ENCODE results near the gene NOB1. TPM values are rescaled to one million over a fixed set of nuclear protein-coding genes. Genes with fewer than 3 reads are reported as not detected.
"Not testable (repeated sequence)": the region's sequence is repeated elsewhere in the genome, so short reads cannot be mapped to it uniquely, and the experiment has no call there.

NOB1 gene
- total RNA-seq, 1 donor = 22.4 TPM

DNA sequence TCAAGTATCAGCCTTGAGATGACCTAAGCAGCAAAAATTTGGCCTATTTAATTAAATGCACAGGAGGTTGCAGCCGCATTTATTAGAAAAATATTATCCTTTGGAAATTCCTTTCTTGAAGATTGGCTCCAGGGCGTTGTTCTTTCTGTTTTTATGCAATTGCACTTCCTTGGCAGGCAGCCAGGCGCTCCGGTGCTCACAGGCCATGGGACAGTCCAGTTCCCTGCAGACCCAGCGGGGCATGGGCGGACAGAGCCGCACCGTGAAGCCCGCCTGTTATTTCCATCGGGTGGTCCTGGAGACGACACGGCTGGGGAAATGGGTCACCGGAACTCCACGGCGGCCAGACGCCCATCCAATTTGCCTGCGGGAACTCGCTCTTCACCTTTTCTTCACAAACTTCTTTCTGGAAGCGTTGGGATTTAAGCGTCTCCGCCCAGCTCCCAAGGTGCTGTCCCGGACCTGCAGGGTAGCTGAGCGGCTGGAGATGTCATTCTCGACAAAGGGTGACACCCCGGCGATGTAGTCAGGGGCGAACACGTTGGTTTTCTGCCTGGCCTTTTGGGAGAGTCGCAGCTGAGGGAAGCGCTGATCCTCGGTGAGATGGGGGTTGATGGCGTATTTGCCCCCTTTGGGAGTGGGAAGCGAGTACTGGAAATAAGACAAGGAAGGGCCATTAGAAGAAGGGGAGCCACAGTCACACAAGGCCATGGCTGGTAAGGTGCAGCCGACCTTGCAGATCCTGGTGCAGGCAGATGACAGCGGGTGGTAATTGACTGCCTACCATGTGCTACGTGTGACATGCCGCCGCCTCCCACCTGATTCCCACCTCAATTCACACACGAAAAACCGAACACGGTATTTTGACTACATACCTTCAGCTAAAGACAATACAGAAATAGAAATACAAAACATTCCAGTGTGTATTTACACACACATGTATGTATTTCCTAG, 12.5 kb downstream of the NOB1 start:
- Histone ChIP-seq H3K27me3 (ENCODE audit: insufficient read depth, low read length) (no peaks in the 10 kb centered on the region), H3K4me1 (ENCODE audit: insufficient read depth, low read length) (no peaks in the 10 kb centered on the region), H3K4me3 (ENCODE audit: low read length) (no peak overlapping the region), H3K9me3 (ENCODE audit: low read depth, low read length) (no peaks in the 10 kb centered on the region)

DNA sequence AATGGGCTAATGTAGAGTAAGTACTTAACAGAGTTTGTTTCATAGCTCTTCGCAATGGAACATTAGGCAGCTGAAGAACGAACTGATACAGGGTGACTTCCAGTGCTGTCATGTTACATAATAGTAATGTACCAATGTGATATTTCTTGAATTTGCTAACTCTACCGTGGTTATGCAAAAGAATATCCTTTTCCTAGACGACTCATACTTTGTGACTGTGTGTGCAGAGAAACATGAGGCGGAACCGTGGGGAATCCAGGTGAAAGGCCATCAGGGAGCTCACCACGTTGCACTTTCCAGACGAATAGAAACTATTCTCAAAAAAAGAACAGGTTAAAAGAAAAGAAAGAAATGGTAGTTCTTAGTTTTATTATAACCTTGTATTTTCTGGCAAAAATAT, 13.2 kb downstream of the NOB1 start:
- Histone ChIP-seq H3K9me3 (ENCODE audit: low read depth, low read length) (no peaks in the 10 kb centered on the region), H3K4me3 (ENCODE audit: low read length) (no peak overlapping the region), H3K4me1 (ENCODE audit: insufficient read depth, low read length) (no peaks in the 10 kb centered on the region), H3K27me3 (ENCODE audit: insufficient read depth, low read length) (no peaks in the 10 kb centered on the region)

DNA sequence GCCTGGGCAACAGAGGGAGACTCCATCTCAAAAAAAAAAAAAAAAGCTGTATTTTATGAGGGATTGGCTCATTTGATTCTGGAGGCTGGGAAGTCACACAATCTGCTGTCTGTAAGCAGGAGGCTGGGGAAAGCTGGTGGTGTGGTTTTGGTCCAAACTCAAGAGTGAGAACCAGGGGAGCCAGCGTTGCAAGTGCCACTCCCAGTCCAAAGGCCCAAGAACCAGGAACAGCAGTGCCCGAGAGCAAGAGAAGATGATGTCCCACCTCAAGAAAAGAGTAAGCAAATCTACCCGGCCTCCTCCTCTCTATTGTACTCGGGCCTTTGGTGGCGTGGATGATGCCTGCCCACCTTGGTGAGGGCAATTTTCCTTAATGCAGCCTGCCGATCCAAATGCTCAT, 22.6 kb downstream of the NOB1 start:
- H3K9me3 ChIP-seq (ENCODE audit: low read depth, low read length) = no peaks in the 10 kb centered on the region
- no peak overlapping the region for H3K4me3 ChIP-seq (ENCODE audit: low read length)
- H3K4me1 ChIP-seq (ENCODE audit: insufficient read depth, low read length) = peaks cover 5% of the 10 kb centered on the region
- no peaks in the 10 kb centered on the region for H3K27me3 ChIP-seq (ENCODE audit: insufficient read depth, low read length)

DNA sequence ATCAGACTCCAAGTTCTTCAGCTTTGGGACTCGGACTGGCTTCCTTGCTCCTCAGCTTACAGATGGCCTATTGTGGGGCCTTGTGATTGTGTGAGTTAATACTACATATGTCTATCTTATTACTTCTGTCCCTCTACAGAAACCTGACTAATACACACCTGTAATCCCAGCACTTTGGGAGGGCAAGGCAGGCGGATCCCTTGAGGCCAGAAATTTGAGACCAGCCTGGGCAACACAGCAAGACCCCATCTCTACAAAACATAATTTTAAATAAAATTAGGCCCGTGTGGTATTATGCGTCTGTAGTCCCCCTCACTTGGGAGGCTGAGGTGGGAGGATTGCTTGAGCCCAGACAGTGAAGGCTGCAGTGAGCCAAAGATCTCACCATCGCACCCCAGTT, 23.4 kb downstream of the NOB1 start:
- peaks cover 13% of the 10 kb centered on the region for H3K4me1 ChIP-seq (ENCODE audit: insufficient read depth, low read length)
- not testable (repeated sequence) for H3K27me3 ChIP-seq (ENCODE audit: insufficient read depth, low read length); H3K9me3 ChIP-seq (ENCODE audit: low read depth, low read length); H3K4me3 ChIP-seq (ENCODE audit: low read length)

DNA sequence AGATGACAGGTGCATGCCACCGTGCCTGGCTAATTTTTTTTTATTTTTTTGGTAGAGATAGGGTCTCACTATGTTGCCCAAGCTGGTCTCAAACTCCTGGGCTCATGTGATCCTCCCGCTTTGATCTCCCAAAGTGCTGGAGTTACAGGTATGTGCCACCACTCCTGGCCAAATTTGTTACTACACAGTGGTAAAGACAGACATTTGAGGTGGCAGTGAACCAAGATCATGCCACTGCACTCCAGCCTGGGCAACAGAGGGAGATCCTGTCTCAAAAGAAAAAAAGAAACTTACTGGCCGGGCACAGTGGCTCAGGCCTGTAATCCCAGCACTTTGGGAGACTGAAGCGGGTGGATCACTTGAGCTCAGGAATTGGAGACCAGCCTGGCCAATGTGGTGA, 25.7 kb downstream of the NOB1 start:
- not testable (repeated sequence) for H3K4me3 ChIP-seq (ENCODE audit: low read length); H3K9me3 ChIP-seq (ENCODE audit: low read depth, low read length); H3K27me3 ChIP-seq (ENCODE audit: insufficient read depth, low read length)
- peaks cover 30% of the 10 kb centered on the region for H3K4me1 ChIP-seq (ENCODE audit: insufficient read depth, low read length)

DNA sequence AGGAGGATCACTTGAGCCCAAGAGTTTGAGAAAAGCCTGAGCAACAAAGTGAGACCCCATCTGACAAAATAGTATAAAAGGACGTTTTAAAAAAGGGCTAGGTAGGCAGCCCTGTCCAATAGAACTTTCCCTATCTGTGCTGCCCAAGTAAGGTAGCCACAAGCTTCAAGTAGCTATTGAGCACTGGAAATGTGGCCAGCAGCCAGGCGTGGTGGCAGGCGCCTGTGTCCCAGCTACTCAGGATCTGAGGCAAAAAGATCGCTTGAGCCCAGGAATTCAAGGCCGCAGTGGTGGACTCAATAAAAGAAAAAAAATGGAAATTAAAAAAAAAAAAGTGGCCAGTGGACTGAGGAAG, 26.8 kb downstream of the NOB1 start:
- no peaks in the 10 kb centered on the region for H3K27me3 ChIP-seq (ENCODE audit: insufficient read depth, low read length)
- peaks cover 30% of the 10 kb centered on the region for H3K4me1 ChIP-seq (ENCODE audit: insufficient read depth, low read length)
- no peak overlapping the region for H3K4me3 ChIP-seq (ENCODE audit: low read length)
- no peaks in the 10 kb centered on the region for H3K9me3 ChIP-seq (ENCODE audit: low read depth, low read length)

DNA sequence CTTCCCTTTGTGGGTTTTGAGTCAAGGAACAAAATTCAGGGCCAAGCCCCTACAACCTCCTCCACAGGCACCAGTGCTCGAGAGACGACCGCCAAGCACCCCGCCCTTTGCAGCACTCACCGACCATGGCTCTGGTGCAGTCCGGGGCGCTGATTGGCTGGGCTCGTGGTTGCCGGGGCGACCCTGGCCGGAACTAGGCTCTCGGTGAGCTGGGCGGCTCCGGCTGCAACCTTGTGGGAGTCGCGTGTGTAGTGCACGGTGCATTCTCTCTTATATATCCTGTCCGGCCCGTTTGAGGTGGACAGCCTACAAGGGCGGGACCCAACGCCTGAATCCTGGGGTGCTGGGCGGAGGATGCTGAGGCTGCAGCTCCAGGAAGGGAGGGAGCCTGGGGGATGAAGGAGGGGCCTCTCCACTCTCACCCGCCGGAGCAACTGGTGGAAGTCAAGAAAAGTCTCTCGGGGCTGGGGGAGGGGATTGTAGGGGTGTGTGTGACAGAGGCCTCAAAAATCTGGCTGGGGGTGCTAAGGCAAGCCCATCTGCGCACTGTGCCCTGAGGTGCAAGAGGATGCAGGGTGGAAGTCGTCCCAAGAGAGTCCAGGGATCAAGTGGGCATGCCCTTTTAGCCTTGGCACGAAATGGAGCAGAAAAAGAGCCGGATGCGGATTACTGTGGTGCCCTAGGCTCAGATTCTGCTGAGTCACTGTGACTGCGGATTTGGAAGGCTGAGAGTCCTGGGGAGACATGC, 28.2 kb downstream of the NOB1 start, which contains the start of gene NQO1:
Gene NQO1, minus strand, starts transcription at position 248 of the 748 bp plus-strand sequence. Its CDS starts 121 bp downstream, at position 127.
- Histone ChIP-seq H3K4me3 (ENCODE audit: low read length) (peak within 1 kb of the TSS; percentile 48), H3K27me3 (ENCODE audit: insufficient read depth, low read length) (no peaks in the 10 kb centered on the region), H3K9me3 (ENCODE audit: low read depth, low read length) (no peaks in the 10 kb centered on the region), H3K4me1 (ENCODE audit: insufficient read depth, low read length) (peaks cover 30% of the 10 kb centered on the region)

DNA sequence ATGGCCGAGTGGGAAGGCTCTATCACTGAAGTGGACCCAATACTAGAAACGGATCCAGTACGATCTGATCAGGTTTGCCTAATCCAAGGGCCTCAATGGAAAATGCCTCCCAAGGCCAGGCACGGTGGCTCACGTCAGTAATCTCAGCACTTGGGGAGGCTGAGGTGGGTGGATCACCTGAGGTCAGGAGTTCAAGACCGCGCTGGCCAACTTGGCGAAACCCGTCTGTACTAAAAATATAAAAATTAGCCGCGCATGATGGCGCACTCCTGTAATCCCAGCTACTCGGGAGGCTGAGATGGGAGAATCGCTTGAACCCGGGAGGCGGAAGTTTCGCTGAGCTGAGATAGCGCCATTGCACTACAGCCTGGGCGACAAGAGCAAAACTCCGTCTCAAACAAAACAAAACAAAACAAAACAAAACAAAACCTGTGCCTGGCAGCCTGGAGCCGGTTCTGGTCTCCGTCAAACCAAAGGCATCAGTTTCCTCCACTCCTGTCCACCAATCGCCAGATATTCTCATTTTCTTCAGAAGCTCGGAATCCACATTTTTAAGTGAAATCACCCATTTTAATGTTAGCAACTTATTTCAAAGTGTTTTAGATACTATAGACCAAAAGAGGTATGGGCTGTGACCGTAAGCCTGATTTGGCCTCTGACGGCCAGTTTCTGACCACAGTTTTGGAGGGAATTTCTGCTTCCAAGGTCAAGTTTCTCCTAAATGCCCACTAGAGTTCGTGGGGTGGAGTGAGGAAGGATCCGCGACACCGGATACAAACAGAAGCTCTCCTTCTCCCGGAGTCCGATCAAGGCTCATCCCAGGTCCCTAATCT, 29.0 kb downstream of the NOB1 start:
- H3K4me1 ChIP-seq (ENCODE audit: insufficient read depth, low read length) = peaks cover 30% of the 10 kb centered on the region
- H3K27me3 ChIP-seq (ENCODE audit: insufficient read depth, low read length) = no peaks in the 10 kb centered on the region
- no peaks in the 10 kb centered on the region for H3K9me3 ChIP-seq (ENCODE audit: low read depth, low read length)
- peak overlapping the region; percentile 48 for H3K4me3 ChIP-seq (ENCODE audit: low read length)

DNA sequence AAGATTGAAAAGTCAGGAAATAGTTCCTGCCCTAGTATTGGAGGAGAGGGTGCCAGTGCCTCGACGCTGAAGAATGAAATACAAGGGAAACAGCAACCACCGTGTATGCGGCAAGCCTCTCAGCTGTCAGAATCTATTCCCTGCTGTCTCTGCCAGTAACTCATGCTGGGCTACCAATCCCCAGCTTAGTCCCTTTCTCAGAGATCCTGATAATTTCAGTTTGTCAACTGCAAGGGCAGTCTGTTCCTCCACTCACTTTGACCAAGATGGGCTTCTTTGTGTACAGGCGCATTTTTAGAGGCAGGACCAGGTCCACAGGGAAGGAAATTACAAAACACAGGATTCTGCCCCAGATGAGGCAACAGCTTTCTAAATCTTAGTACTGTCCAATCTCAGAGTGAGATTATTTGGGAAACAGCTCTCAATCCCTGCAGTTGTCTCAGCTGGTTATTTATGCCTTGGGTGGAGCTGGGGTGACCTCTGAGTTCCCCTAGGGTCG, 29.7 kb downstream of the NOB1 start:
- Histone ChIP-seq H3K9me3 (ENCODE audit: low read depth, low read length) (no peaks in the 10 kb centered on the region), H3K27me3 (ENCODE audit: insufficient read depth, low read length) (no peaks in the 10 kb centered on the region), H3K4me3 (ENCODE audit: low read length) (no peak overlapping the region), H3K4me1 (ENCODE audit: insufficient read depth, low read length) (peaks cover 30% of the 10 kb centered on the region)

DNA sequence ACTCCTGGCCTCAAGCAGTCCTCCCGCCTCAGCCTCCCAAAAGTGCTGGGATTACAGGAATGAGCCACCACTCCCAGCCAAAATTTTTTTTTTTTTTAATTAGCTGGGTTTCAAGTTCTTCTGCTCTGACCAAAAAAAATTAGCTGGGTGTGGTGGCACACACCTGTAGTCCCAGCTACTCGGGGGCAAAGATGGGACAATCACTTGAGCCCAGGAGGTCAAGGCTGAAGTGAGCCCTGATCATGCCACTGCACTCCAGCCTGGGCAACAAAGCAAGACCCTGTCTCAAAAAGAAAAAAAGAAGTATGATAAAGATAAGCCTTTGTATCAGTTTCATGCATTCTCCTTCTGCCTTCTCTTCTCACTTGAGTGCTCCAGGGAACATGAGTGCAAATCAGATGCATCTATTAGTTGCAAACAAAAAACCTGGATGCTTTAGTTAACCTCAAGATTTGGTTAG, 30.3 kb downstream of the NOB1 start:
- Histone ChIP-seq H3K27me3 (ENCODE audit: insufficient read depth, low read length) (no peaks in the 10 kb centered on the region), H3K4me1 (ENCODE audit: insufficient read depth, low read length) (peaks cover 30% of the 10 kb centered on the region), H3K9me3 (ENCODE audit: low read depth, low read length) (no peaks in the 10 kb centered on the region), H3K4me3 (ENCODE audit: low read length) (no peak overlapping the region)

DNA sequence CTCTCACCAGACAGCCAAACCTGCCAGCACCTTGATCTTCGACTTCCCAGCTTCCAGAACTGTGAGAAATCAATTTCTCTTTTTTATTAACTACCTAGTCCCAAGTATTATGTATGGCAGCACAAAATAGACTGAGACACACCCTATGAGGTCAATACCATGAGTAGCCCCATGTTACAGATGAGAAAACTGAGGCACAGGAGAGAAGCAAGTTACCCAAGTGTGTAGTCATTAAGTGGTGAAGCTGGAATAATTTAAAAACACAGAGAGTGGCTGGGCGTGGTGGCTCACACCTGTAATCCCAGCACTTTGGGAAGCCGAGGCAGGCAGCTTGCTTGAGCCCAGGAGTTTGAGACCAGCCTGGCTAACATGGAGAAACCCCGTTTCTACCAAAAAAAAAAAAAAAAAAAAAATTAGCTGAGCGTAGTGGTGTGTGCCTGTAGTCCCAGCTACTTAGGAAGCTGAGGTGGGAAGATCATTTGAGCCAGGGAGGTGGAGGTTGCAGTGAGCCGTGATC, 33.2 kb downstream of the NOB1 start:
- Histone ChIP-seq H3K4me1 (ENCODE audit: insufficient read depth, low read length) (peaks cover 20% of the 10 kb centered on the region), H3K27me3 (ENCODE audit: insufficient read depth, low read length) (no peaks in the 10 kb centered on the region), H3K9me3 (ENCODE audit: low read depth, low read length) (no peaks in the 10 kb centered on the region), H3K4me3 (ENCODE audit: low read length) (no peak overlapping the region)

DNA sequence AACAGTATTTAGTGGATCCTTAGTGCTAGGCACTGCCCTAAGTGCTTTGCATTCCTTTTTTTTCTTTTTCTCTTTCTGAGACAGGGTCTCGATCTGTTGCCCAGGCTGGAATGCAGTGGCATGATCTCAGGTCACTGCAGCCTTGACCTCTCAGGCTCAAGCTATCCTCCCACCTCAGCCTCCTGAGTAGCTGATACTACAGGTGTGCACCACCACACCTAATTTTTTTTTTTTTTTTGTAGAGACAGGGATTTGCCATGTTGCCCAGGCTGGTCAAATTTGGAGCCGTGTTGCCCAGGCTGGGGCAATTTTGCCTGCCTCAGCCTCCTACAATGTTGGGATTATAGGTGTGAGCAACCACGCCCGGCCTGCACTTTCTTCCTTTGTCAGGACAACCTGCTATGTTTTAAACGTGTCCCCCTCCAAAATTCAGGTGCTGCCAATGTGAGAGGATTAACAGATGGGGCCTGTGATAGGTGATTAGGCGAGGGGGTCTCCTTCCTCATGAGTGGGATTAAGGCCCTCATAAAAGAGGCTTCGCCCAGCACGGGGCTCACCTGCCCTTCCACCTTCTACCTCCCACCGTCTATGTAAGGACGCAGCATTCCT, 33.8 kb downstream of the NOB1 start:
- Histone ChIP-seq H3K4me1 (ENCODE audit: insufficient read depth, low read length) (peaks cover 14% of the 10 kb centered on the region), H3K27me3 (ENCODE audit: insufficient read depth, low read length) (no peaks in the 10 kb centered on the region), H3K9me3 (ENCODE audit: low read depth, low read length) (no peaks in the 10 kb centered on the region), H3K4me3 (ENCODE audit: low read length) (no peak overlapping the region)

DNA sequence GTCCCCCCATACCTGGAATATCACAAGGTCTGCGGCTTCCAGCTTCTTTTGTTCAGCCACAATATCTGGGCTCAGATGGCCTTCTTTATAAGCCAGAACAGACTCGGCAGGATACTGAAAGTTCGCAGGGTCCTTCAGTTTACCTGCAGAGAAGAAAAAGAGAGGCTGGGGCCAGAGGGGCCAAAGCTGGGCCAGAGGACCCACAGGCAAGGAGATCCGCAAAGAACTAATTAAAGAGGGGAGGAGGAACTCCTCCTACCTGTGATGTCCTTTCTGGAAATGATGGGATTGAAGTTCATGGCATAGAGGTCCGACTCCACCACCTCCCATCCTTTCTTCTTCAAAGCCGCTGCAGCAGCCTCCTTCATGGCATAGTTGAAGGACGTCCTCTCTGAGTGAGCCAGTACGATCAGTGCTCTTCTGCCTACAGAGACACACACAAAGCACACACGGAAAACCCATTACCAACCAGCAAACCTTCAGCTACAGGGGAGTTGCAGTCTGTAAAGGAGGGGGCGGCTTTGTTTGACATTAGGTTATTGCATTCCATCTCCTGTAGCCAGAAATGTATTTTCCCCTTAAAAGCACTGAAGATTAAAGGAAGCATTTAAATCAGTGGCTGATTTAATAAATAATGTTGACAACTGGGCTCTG, 36.5 kb downstream of the NOB1 start:
- Histone ChIP-seq H3K4me3 (ENCODE audit: low read length) (no peak overlapping the region), H3K27me3 (ENCODE audit: insufficient read depth, low read length) (no peaks in the 10 kb centered on the region), H3K9me3 (ENCODE audit: low read depth, low read length) (no peaks in the 10 kb centered on the region), H3K4me1 (ENCODE audit: insufficient read depth, low read length) (no peaks in the 10 kb centered on the region)

DNA sequence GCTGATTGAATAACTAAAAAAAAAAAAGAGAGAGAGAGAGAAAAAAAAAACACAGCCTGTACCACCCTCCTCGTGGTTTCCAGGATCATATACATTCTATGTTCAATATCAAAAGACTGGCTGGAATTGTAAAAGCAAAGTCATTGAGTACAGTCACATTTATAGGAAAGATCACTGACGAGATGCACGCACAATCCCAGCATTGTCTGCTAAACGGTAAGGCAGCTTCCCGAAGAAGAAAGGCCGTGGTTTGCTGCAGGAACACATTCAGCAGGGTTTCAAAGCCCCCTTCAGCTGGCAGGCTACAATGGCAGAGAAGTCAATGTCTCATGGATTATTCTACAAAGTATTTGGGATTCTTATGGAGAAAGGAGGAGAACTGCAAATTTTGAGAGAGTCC, 37.7 kb downstream of the NOB1 start:
- no peak overlapping the region for H3K4me3 ChIP-seq (ENCODE audit: low read length)
- H3K9me3 ChIP-seq (ENCODE audit: low read depth, low read length) = no peaks in the 10 kb centered on the region
- no peaks in the 10 kb centered on the region for H3K4me1 ChIP-seq (ENCODE audit: insufficient read depth, low read length)
- H3K27me3 ChIP-seq (ENCODE audit: insufficient read depth, low read length) = no peaks in the 10 kb centered on the region

Data from mononuclear cell (primary cell).